Nephron (organoid): ENCODE results near the gene GLUL.
"Not testable (repeated sequence)": the region's sequence is repeated elsewhere in the genome, so short reads cannot be mapped to it uniquely, and the experiment has no call there.

Source experiments
- H3K27ac Mint-ChIP-seq, 3 experiments: 2 replicates each; pipeline ENCODE4 v1.8.0; 2020; ENCODE audit warnings: mixed read lengths in 3 of 3, mild to moderate bottlenecking in 2 of 3, moderate library complexity in 1 of 3
- H3K27me3 Mint-ChIP-seq: 2 replicates; pipeline ENCODE4 v1.8.0; 2021; ENCODE audit warnings: low read depth, mild to moderate bottlenecking, moderate library complexity, mixed read lengths
- H3K36me3 Mint-ChIP-seq: 2 replicates; pipeline ENCODE4 v1.8.0; 2020; ENCODE audit warnings: low read depth, mixed read lengths
- H3K4me1 Mint-ChIP-seq: 2 replicates; pipeline ENCODE4 v1.8.0; 2020; ENCODE audit warnings: mixed read lengths
- H3K4me3 Mint-ChIP-seq, 3 experiments: 2 replicates each; pipeline ENCODE4 v1.8.0; 2020; ENCODE audit warnings: mild to moderate bottlenecking in 3 of 3, mixed read lengths in 3 of 3, moderate library complexity in 2 of 3
- H3K9me3 Mint-ChIP-seq: 2 replicates; pipeline ENCODE4 v1.8.0; 2020; ENCODE audit warnings: mixed read lengths
- TF ChIP-seq, protein P1 (sequence below), 3 experiments: fragments of 200-600 bp; sonication (generic); IDR thresholded peaks; one replicate each; pipeline ENCODE4 v1.5.0; 2021; ENCODE audit warnings: antibody characterized with exemption in 3 of 3; ENCODE audit not compliant: unreplicated experiment in 3 of 3

Gene GLUL

DNA sequence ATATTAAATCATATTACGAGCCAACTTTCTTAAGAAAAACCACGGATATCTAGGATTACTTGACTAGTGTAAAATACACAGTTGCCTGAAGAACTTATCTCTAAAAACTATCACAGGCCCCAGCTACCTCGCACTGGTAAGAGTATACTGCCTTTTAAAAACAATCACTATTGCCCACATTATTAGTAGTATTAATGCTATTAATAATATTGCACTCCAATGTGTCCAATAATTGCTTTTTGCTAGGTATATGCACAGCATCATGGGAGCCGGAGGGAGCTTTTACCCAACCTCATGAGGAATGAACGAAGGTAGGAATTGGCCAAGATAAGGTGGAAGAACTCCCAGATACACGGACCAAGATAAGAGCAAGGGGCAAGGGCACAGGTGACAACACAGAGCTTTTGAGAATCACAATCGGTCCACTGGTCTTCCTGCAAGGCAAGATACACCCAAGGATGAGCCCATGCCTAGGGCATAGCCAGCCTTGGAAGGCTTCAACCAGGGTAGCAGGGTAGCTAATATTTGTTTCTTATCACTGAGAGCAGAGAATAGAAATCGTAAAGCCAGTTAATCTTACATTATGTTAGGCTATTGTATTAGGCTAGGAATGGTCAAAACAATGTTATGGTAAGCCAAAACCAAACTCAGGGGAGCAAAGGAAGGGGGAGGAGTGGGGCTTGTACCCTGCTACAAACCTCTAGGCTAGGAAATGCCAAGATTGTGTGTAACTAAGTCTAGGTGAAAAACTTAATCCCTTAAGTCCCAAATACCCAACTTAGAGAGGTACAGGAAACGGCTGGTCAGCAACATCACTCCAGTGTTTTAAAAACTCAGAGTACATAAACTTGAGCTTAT is 9.4 kb downstream of the GLUL start:
- Mint-ChIP-seq H3K4me1 (peaks cover 4% of the 10 kb centered on the region), H3K9me3 (no peaks in the 10 kb centered on the region), H3K4me3 (no peak overlapping the region), H3K27ac (no peak overlapping the region), H3K27me3 (no peaks in the 10 kb centered on the region), H3K36me3 (peaks cover 58% of the 10 kb centered on the region)
- TF ChIP-seq, protein P1, sequence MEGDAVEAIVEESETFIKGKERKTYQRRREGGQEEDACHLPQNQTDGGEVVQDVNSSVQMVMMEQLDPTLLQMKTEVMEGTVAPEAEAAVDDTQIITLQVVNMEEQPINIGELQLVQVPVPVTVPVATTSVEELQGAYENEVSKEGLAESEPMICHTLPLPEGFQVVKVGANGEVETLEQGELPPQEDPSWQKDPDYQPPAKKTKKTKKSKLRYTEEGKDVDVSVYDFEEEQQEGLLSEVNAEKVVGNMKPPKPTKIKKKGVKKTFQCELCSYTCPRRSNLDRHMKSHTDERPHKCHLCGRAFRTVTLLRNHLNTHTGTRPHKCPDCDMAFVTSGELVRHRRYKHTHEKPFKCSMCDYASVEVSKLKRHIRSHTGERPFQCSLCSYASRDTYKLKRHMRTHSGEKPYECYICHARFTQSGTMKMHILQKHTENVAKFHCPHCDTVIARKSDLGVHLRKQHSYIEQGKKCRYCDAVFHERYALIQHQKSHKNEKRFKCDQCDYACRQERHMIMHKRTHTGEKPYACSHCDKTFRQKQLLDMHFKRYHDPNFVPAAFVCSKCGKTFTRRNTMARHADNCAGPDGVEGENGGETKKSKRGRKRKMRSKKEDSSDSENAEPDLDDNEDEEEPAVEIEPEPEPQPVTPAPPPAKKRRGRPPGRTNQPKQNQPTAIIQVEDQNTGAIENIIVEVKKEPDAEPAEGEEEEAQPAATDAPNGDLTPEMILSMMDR (IDR thresholded peaks at IDR 0.05; ENCODE audit: unreplicated experiment in 3 of 3) = no peak

DNA sequence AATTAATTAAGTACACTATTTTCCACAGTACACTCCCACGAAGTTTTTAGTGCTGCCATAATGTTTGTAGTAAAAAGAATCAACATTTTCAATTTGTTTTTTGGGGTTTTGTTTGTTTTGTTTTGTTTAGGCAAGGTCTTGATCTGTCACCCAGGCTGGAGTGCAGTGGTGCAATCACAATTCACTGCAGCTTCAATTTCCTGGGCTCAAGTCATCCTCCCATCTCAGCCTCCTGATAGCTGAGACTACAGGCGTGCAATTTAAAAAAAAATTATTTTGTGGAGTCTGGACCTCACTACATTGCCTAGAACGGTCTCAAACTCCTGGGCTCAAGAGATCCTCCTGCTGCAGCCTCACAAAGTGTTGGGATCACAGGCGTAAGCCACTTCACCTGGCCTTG is 11.4 kb downstream of the GLUL start:
- Mint-ChIP-seq H3K27ac (no peak overlapping the region), H3K9me3 (no peaks in the 10 kb centered on the region), H3K4me1 (no peaks in the 10 kb centered on the region), H3K4me3 (no peak overlapping the region), H3K36me3 (peaks cover 38% of the 10 kb centered on the region), H3K27me3 (no peaks in the 10 kb centered on the region)
- TF ChIP-seq, protein P1 (IDR thresholded peaks at IDR 0.05; ENCODE audit: unreplicated experiment in 3 of 3) = no peak

DNA sequence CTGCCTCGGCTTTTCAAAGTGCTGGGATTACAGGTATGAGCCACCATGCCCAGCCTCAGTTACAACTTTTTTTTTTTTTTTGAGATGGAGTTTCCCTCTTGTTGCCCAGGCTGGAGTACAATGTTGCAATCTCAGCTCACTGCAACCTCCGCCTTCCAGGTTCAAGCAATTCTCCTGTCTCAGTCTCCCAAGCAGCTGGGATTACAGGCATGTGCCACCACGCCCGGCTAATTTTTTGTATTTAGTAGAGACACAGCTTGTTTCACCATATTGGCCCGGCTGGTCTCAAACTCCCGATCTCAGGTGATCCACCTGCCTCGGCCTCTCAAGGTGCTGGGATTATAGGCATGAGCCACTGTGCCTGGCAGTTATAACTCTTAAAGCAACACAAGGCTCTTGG is 11.8 kb downstream of the GLUL start:
- not testable (repeated sequence) for H3K9me3 Mint-ChIP-seq, H3K27ac Mint-ChIP-seq, H3K4me3 Mint-ChIP-seq, H3K27me3 Mint-ChIP-seq, H3K4me1 Mint-ChIP-seq
- H3K36me3 Mint-ChIP-seq = peaks cover 34% of the 10 kb centered on the region

DNA sequence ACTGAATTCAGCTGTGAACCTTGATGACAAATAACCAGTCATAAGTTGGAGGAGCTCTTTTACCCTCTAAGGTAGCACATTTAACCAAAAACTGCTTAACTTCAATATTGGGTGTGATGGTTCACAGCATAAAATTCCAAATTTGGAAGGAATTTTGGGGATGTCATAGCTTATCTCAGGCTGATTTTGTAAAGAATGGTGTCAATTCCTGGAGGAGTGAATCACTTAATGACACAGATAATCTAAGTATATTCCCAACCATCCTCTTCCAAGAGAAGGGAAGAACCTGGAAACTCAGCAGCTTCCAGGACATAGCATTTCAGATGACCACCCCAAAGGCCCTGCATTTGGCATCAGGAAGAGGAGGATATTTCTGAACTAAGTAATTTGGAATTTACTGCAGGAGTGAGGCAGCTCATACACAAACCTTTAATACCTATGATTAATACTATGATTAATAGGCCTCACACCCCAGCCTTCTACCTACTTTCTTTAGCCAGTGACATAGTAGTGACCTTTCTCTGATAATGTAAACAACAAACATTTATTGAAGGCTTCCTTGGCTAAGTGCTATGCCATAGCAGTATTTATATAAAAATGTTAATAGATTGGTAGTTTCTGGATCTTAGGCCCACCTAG is 14.5 kb downstream of the GLUL start:
- peaks cover 4% of the 10 kb centered on the region for H3K27me3 Mint-ChIP-seq
- H3K36me3 Mint-ChIP-seq = peaks cover 8% of the 10 kb centered on the region
- H3K4me3 Mint-ChIP-seq = no peak overlapping the region
- H3K4me1 Mint-ChIP-seq = no peaks in the 10 kb centered on the region
- H3K9me3 Mint-ChIP-seq = no peaks in the 10 kb centered on the region
- TF ChIP-seq, protein P1 (IDR thresholded peaks at IDR 0.05; ENCODE audit: unreplicated experiment in 3 of 3) = no peak
- H3K27ac Mint-ChIP-seq = no peak overlapping the region

DNA sequence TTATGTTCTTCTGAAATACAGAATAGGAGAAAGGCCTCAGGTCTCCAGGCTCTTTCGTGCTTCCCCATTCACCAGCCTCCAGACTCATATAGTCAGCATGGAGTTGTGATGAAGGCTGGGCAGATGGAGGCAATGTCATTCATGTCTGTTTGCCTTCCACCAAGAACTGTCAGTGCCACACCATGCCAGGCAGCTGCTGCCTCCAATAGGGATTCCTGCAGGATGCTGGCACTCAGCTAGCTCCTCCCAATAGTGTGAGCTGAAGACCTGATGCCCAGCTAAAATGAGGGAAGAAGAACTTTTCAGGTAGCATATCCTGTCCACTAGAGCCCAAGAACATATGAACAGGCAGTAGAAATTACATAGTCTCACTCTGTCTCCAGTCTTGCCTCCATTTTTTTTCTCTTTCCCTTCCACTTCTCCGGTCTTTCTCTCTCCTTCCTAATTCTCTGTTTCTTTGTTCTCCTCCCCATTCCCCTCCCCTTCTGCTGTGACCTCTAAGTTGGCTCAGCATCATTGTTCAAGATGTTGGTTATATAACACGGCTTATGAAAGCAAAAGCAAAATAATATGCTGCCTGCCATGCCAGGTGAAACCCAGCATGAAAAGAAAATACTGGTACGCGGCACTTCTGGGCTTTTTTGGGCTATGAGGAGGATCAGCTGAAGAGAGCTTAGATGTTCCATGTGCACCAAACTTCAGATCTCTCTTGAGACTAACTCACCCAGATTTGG is 17.3 kb downstream of the GLUL start:
- Mint-ChIP-seq H3K27me3 (peaks cover 4% of the 10 kb centered on the region), H3K4me3 (no peak overlapping the region), H3K9me3 (no peaks in the 10 kb centered on the region), H3K36me3 (no peaks in the 10 kb centered on the region), H3K4me1 (no peaks in the 10 kb centered on the region), H3K27ac (no peak overlapping the region)
- TF ChIP-seq, protein P1 (IDR thresholded peaks at IDR 0.05; ENCODE audit: unreplicated experiment in 3 of 3) = no peak

DNA sequence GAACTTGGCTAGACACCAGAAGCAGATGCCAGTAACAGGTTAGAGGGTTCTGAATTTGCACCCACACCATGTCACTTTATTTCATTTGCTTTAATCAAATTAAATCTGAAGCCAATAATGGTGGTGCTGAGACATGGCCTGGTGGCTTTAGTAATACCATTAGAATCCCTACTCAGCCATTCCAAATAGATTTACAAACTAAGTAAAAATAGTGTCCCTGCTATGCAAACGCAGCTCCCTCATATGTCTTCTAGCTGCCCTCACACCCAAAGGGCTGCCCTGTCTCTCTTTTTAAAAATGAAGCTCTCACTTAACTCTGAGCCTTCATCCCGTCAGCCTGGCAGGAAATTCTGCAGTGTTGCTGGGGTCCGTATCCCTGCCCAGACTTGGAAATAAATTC is 21.1 kb downstream of the GLUL start:
- TF ChIP-seq, protein P1 (IDR thresholded peaks at IDR 0.05; ENCODE audit: unreplicated experiment in 3 of 3) = no peak
- Mint-ChIP-seq H3K36me3 (no peaks in the 10 kb centered on the region), H3K4me3 (no peak overlapping the region), H3K27ac (no peak overlapping the region), H3K4me1 (peaks cover 11% of the 10 kb centered on the region), H3K27me3 (peaks cover 4% of the 10 kb centered on the region), H3K9me3 (no peaks in the 10 kb centered on the region)
